Stimulated activated CD8-positive, alpha-beta memory T cell treated with anti-CD3 and anti-CD28 coated beads, Interleukin-4, amount 100 ng/mL, for 24 hours (primary cell): Measurements from ENCODE around the gene LCE1C.

ENCODE experiments used
- DNase-seq: peaks from one replicate; pipeline ENCODE4 v3.0.0-alpha.2; 2020; ENCODE audit warnings: low read depth

The LCE1C gene

GRCh38 chr1:152806576-152806975 lies at the start of gene LCE1C:
TSS of gene LCE1C (minus strand) at chr1:152806651. CDS start at chr1:152805478, 1,173 bp downstream.
- DNase-seq, result no peak

GRCh38 chr1:152855661-152856060 lies 49.2 kb upstream of the LCE1C start:
- DNase-seq, result no peak

GRCh38 chr1:152842556-152842955 lies 36.1 kb upstream of the LCE1C start, which contains the start of gene LCE6A:
TSS of gene LCE6A (plus strand) at chr1:152842856. CDS start at chr1:152843521, 665 bp downstream.
- no peak for DNase-seq

GRCh38 chr1:152836870-152837269 lies 30.4 kb upstream of the LCE1C start:
- DNase-seq, result no peak

- no peak for DNase-seq
Observed at GRCh38 chr1:152827173-152827572, 20.7 kb upstream of the LCE1C start, which contains the start of gene LCE1A. TSS of gene LCE1A (plus strand) at chr1:152827473. CDS start at chr1:152827473, 0 bp downstream.

- no peak for DNase-seq
Observed at GRCh38 chr1:152824964-152825363, 18.5 kb upstream of the LCE1C start.

GRCh38 chr1:152823294-152823693 lies 16.8 kb upstream of the LCE1C start:
- DNase-seq, result no peak

- DNase-seq, result no peak
Observed at GRCh38 chr1:152817309-152817708, 10.9 kb upstream of the LCE1C start.

- no peak for DNase-seq
Observed at GRCh38 chr1:152811671-152812070, 5.2 kb upstream of the LCE1C start, which contains the start of gene LCE1B. TSS of gene LCE1B (plus strand) at chr1:152811971. CDS start at chr1:152812447, 476 bp downstream.

- no peak for DNase-seq
Observed at GRCh38 chr1:152811050-152811449, 4.6 kb upstream of the LCE1C start.

- DNase-seq, result no peak
Observed at GRCh38 chr1:152801333-152801732, 5.1 kb downstream of the LCE1C start.

- no peak for DNase-seq
Observed at GRCh38 chr1:152796421-152796820, 10.0 kb downstream of the LCE1C start, which contains the start of gene LCE1D. TSS of gene LCE1D (plus strand) at chr1:152796721. CDS start at chr1:152797795, 1,074 bp downstream.

- DNase-seq, result no peak
Observed at GRCh38 chr1:152795686-152796085, 10.8 kb downstream of the LCE1C start.

- DNase-seq, result no peak
Observed at GRCh38 chr1:152786077-152786476, 20.4 kb downstream of the LCE1C start, which contains the start of gene LCE1E. TSS of gene LCE1E (plus strand) at chr1:152786257. CDS start at chr1:152787300, 1,043 bp downstream.

- no peak for DNase-seq
Observed at GRCh38 chr1:152783095-152783494, 23.4 kb downstream of the LCE1C start.

GRCh38 chr1:152777510-152778137 lies 28.8 kb downstream of the LCE1C start:
- no peak for DNase-seq

GRCh38 chr1:152776361-152776760 lies 30.1 kb downstream of the LCE1C start:
- no peak for DNase-seq

- DNase-seq, result no peak
Observed at GRCh38 chr1:152774875-152775274, 31.6 kb downstream of the LCE1C start, which contains the start of gene LCE1F. TSS of gene LCE1F (plus strand) at chr1:152775140. CDS start at chr1:152776372, 1,232 bp downstream.

GRCh38 chr1:152770411-152770810 lies 36.0 kb downstream of the LCE1C start:
- DNase-seq, result no peak

GRCh38 chr1:152768847-152769533 lies 37.5 kb downstream of the LCE1C start:
- no peak for DNase-seq

- no peak for DNase-seq
Observed at GRCh38 chr1:152761609-152762213, 44.7 kb downstream of the LCE1C start.

GRCh38 chr1:152760551-152761190 lies 45.8 kb downstream of the LCE1C start:
- DNase-seq, result no peak
